Nephron (organoid): Measurements from ENCODE around the gene ADARB1.

Experiments
- H3K27ac Mint-ChIP-seq, 3 experiments: 2 replicates each; pipeline ENCODE4 v1.8.0; 2020; ENCODE audit warnings: mixed read lengths in 3 of 3, mild to moderate bottlenecking in 2 of 3, moderate library complexity in 1 of 3
- H3K27me3 Mint-ChIP-seq: 2 replicates; pipeline ENCODE4 v1.8.0; 2021; ENCODE audit warnings: low read depth, mild to moderate bottlenecking, moderate library complexity, mixed read lengths
- H3K36me3 Mint-ChIP-seq: 2 replicates; pipeline ENCODE4 v1.8.0; 2020; ENCODE audit warnings: low read depth, mixed read lengths
- H3K4me1 Mint-ChIP-seq: 2 replicates; pipeline ENCODE4 v1.8.0; 2020; ENCODE audit warnings: mixed read lengths
- H3K4me3 Mint-ChIP-seq, 3 experiments: 2 replicates each; pipeline ENCODE4 v1.8.0; 2020; ENCODE audit warnings: mild to moderate bottlenecking in 3 of 3, mixed read lengths in 3 of 3, moderate library complexity in 2 of 3
- H3K9me3 Mint-ChIP-seq: 2 replicates; pipeline ENCODE4 v1.8.0; 2020; ENCODE audit warnings: mixed read lengths
- CTCF ChIP-seq, 3 experiments: fragments of 200-600 bp; sonication (generic); IDR thresholded peaks; one replicate each; pipeline ENCODE4 v1.5.0; 2021; ENCODE audit warnings: antibody characterized with exemption in 3 of 3; ENCODE audit not compliant: unreplicated experiment in 3 of 3

ADARB1 gene

GRCh38 chr21:45167796-45168222 lies 93.4 kb downstream of the ADARB1 start:
- Mint-ChIP-seq H3K4me3 (no peak overlapping the region), H3K4me1 (peaks cover 64% of the 10 kb centered on the region), H3K27me3 (no peaks in the 10 kb centered on the region), H3K9me3 (no peaks in the 10 kb centered on the region), H3K27ac (peak overlapping the region in 2 of 3 experiments; percentile 39 to 75), H3K36me3 (no peaks in the 10 kb centered on the region)
- no peak for TF ChIP-seq CTCF (IDR thresholded peaks at IDR 0.05; ENCODE audit: unreplicated experiment in 3 of 3)

- H3K27me3 Mint-ChIP-seq: no peaks in the 10 kb centered on the region
- TF ChIP-seq CTCF (IDR thresholded peaks at IDR 0.05; ENCODE audit: unreplicated experiment in 3 of 3): no peak
Observed at GRCh38 chr21:45168522-45168921, 94.1 kb downstream of the ADARB1 start.

GRCh38 chr21:45169001-45169400 lies 94.6 kb downstream of the ADARB1 start:
- Mint-ChIP-seq H3K4me3 (no peak overlapping the region), H3K36me3 (no peaks in the 10 kb centered on the region), H3K4me1 (peaks cover 56% of the 10 kb centered on the region), H3K27me3 (no peaks in the 10 kb centered on the region), H3K9me3 (no peaks in the 10 kb centered on the region), H3K27ac (peak overlapping the region in 2 of 3 experiments; percentile 24 to 75)
- no peak for TF ChIP-seq CTCF (IDR thresholded peaks at IDR 0.05; ENCODE audit: unreplicated experiment in 3 of 3)

More at GRCh38 chr21:45168522-45168921, 94.1 kb downstream of the ADARB1 start:
- Mint-ChIP-seq H3K27ac (peak overlapping the region in 1 of 3 experiments; percentile 75), H3K4me3 (no peak overlapping the region), H3K4me1 (peaks cover 61% of the 10 kb centered on the region), H3K9me3 (no peaks in the 10 kb centered on the region), H3K36me3 (no peaks in the 10 kb centered on the region)

- H3K9me3 Mint-ChIP-seq: no peaks in the 10 kb centered on the region
- peak overlapping the region in 2 of 3 experiments; percentile 24 to 54 for H3K27ac Mint-ChIP-seq
- H3K36me3 Mint-ChIP-seq: no peaks in the 10 kb centered on the region
- peaks cover 49% of the 10 kb centered on the region for H3K4me1 Mint-ChIP-seq
- H3K27me3 Mint-ChIP-seq: no peaks in the 10 kb centered on the region
- no peak overlapping the region for H3K4me3 Mint-ChIP-seq
- no peak for TF ChIP-seq CTCF (IDR thresholded peaks at IDR 0.05; ENCODE audit: unreplicated experiment in 3 of 3)
Observed at GRCh38 chr21:45169682-45170081, 95.3 kb downstream of the ADARB1 start.

- H3K4me3 Mint-ChIP-seq: no peak overlapping the region
- H3K9me3 Mint-ChIP-seq: no peaks in the 10 kb centered on the region
- no peaks in the 10 kb centered on the region for H3K36me3 Mint-ChIP-seq
- H3K4me1 Mint-ChIP-seq: peaks cover 40% of the 10 kb centered on the region
- no peak overlapping the region for H3K27ac Mint-ChIP-seq
- H3K27me3 Mint-ChIP-seq: no peaks in the 10 kb centered on the region
- no peak for TF ChIP-seq CTCF (IDR thresholded peaks at IDR 0.05; ENCODE audit: unreplicated experiment in 3 of 3)
Observed at GRCh38 chr21:45170987-45171386, 96.6 kb downstream of the ADARB1 start.

- Mint-ChIP-seq H3K9me3 (no peaks in the 10 kb centered on the region), H3K27ac (no peak overlapping the region), H3K4me1 (peaks cover 31% of the 10 kb centered on the region), H3K4me3 (no peak overlapping the region), H3K36me3 (peaks cover 9% of the 10 kb centered on the region), H3K27me3 (no peaks in the 10 kb centered on the region)
- no peak for TF ChIP-seq CTCF (IDR thresholded peaks at IDR 0.05; ENCODE audit: unreplicated experiment in 3 of 3)
Observed at GRCh38 chr21:45172420-45172819, 98.0 kb downstream of the ADARB1 start.
